BE2C (cell line): Measurements from ENCODE around the gene PGF.

Experiments used
- DNase-seq: peaks from one replicate; pipeline ENCODE4 v3.0.0-alpha.2; 2020
- H3K27me3 ChIP-seq: fragments of 250-450 bp; sonication (Bioruptor Pico); 2 replicates; pipeline ENCODE4 v1.5.1; 2020; ENCODE audit warnings: mild to moderate bottlenecking
- H3K36me3 ChIP-seq: fragments of 250-450 bp; sonication (Bioruptor Pico); 2 replicates; pipeline ENCODE4 v1.5.1; 2020; ENCODE audit warnings: mild to moderate bottlenecking
- H3K4me1 ChIP-seq: fragments of 250-450 bp; sonication (Bioruptor Pico); 2 replicates; pipeline ENCODE4 v1.5.1; 2020
- H3K4me3 ChIP-seq: 2 replicates; pipeline ENCODE4 v1.5.1; 2011; ENCODE audit warnings: low read depth, low read length
- H3K9me3 ChIP-seq: fragments of 250-450 bp; sonication (Bioruptor Pico); 2 replicates; pipeline ENCODE4 v1.5.1; 2020
- TF ChIP-seq, protein P1 (sequence below): IDR thresholded peaks from 2 replicates; pipeline ENCODE4 v1.5.1; 2012; ENCODE audit warnings: mild to moderate bottlenecking, low read depth, low read length

The PGF gene

DNA sequence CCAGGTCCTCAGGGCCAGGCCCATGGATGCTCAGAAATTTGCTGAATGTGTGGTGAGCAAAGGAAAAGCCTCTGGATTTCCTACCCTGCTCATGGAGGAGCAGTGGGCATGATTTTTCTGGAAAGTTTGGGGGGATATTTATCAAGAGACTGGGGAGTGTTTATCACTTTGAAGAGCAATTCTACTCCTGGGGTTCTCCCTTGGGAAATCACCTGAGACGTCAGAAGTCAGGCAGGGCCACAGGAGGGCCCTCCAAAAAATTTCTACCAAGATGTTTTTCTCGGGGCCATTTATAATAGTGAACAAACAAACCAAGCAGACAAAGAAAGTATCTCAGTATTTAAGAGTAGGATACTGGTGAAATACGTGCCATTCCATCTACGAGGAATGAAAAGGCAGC, 27.3 kb upstream of the PGF start:
- Histone ChIP-seq H3K4me1 (peaks cover 15% of the 10 kb centered on the region), H3K36me3 (no peaks in the 10 kb centered on the region), H3K27me3 (no peaks in the 10 kb centered on the region), H3K4me3 (no peak overlapping the region), H3K9me3 (no peaks in the 10 kb centered on the region)
- TF ChIP-seq, protein P1, sequence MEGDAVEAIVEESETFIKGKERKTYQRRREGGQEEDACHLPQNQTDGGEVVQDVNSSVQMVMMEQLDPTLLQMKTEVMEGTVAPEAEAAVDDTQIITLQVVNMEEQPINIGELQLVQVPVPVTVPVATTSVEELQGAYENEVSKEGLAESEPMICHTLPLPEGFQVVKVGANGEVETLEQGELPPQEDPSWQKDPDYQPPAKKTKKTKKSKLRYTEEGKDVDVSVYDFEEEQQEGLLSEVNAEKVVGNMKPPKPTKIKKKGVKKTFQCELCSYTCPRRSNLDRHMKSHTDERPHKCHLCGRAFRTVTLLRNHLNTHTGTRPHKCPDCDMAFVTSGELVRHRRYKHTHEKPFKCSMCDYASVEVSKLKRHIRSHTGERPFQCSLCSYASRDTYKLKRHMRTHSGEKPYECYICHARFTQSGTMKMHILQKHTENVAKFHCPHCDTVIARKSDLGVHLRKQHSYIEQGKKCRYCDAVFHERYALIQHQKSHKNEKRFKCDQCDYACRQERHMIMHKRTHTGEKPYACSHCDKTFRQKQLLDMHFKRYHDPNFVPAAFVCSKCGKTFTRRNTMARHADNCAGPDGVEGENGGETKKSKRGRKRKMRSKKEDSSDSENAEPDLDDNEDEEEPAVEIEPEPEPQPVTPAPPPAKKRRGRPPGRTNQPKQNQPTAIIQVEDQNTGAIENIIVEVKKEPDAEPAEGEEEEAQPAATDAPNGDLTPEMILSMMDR: no peak
- no peak for DNase-seq

GRCh38 chr14:74981833-74982232, 26.4 kb upstream of the PGF start:
- TF ChIP-seq, protein P1: no peak
- Histone ChIP-seq H3K4me1 (peaks cover 18% of the 10 kb centered on the region), H3K4me3 (no peak overlapping the region), H3K9me3 (no peaks in the 10 kb centered on the region), H3K36me3 (no peaks in the 10 kb centered on the region), H3K27me3 (no peaks in the 10 kb centered on the region)
- no peak for DNase-seq

GRCh38 chr14:74981462-74981782, 26.0 kb upstream of the PGF start:
- Histone ChIP-seq H3K27me3 (no peaks in the 10 kb centered on the region), H3K4me3 (no peak overlapping the region), H3K36me3 (no peaks in the 10 kb centered on the region), H3K4me1 (peaks cover 18% of the 10 kb centered on the region), H3K9me3 (no peaks in the 10 kb centered on the region)
- DNase-seq: no peak
- TF ChIP-seq, protein P1: no peak

DNA sequence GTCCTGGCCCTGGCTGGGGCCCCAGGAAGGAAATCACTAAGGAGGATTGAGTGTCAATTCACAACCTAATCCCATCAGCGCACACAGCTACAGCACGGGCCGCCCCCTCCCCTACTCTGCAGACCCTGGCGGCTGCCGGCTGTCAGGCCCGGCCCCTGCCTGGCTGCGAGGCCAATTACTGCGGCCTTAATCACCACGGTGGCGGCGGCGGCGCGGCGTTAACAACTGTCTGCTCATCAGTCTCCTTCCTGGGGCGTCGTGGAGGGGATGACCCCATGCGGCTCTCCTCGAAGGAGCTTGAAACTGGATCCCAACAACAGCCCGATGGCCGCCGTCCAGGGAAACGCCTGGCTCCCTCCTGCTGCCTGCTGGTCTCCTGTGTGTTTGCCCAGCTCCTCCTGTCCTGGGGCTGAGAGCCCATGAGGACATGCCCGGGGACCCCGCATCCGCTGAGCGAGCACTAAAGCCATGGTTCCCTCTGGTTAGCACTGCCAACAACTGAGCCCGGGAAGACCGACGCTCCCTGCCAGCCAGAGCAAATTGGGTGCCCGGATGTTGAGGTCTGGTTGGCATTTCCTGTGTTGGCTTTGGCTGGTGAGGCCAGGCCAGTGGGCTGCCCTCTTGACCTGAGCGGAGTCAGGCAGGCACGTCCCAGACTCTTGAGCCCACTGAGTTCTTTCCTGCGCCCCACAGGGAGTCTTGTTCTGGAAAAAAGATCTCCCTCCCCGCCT, 25.5 kb upstream of the PGF start:
- H3K27me3 ChIP-seq: no peaks in the 10 kb centered on the region
- peaks cover 18% of the 10 kb centered on the region for H3K4me1 ChIP-seq
- TF ChIP-seq, protein P1: no peak
- H3K4me3 ChIP-seq: no peak overlapping the region
- H3K9me3 ChIP-seq: no peaks in the 10 kb centered on the region
- DNase-seq: no peak
- no peaks in the 10 kb centered on the region for H3K36me3 ChIP-seq

DNA sequence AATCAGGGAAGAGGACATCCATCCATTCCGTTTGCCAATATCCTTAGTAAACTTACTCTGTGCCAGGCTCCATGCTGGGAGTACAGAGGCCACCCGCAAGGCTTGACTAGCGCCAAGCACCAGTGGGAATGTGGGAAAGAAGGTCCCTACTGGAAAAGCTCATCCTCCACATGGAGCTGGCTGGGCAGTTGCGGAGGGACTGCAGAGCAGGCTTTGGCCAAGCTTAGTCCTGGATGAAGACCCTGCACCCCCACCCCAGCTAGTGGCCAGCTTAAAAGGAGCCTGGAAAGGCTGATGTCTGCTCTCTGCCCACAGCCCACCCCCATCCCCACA, 25.0 kb upstream of the PGF start:
- Histone ChIP-seq H3K36me3 (no peaks in the 10 kb centered on the region), H3K4me3 (no peak overlapping the region), H3K4me1 (peaks cover 18% of the 10 kb centered on the region), H3K9me3 (no peaks in the 10 kb centered on the region), H3K27me3 (no peaks in the 10 kb centered on the region)
- TF ChIP-seq, protein P1: no peak
- no peak for DNase-seq

GRCh38 chr14:74979442-74980397, 24.3 kb upstream of the PGF start:
- Histone ChIP-seq H3K4me1 (peaks cover 21% of the 10 kb centered on the region), H3K4me3 (no peak overlapping the region)
- peak; percentile 69 for DNase-seq

More at GRCh38 chr14:74979442-74980397, 24.3 kb upstream of the PGF start:
- Histone ChIP-seq H3K36me3 (no peaks in the 10 kb centered on the region), H3K27me3 (no peaks in the 10 kb centered on the region), H3K9me3 (no peaks in the 10 kb centered on the region)
- TF ChIP-seq, protein P1: peak; percentile 39
